ENCODE data around the gene HOXA7.

Gene HOXA7

DNA sequence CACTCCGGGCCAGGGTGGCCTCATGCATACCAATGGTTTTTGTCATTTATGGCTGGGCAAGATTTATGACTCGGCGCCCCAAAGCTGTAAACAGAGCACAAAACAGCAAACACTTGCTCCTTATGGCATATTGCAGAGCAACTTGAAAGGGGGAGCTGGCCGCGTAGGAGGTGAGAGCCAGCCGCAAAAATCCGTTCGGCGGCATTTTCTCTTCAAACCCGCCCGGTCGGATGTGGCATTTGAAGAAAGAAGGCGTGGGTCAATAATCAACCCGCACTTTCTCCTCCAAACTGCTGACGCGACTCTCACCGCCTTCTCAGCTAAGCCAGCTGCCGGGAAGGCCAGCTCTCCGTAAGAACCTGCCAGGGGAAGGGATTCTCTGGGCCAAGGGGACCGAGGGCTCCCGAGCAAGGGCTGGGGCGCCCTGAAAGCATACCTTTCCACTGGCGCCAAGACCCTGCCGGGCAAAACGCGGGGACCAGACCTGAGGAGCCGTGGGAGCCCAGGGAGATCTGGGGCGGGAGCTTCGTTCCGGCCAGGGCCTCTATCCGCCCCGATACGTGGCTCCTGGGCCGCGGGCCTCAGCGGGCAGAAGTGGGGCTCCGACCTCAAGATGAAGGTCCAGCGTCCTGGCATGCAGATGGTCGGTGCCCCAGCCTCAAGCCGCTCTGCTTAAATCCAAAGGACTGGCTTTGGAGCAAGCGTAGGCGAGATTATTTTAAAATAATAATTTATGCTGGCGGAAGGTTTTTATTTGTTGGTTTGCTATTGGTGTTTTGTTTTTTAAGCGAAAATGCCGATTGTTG, 41.1 kb downstream of the HOXA7 start (continued):
- TF ChIP-seq, protein P1, sequence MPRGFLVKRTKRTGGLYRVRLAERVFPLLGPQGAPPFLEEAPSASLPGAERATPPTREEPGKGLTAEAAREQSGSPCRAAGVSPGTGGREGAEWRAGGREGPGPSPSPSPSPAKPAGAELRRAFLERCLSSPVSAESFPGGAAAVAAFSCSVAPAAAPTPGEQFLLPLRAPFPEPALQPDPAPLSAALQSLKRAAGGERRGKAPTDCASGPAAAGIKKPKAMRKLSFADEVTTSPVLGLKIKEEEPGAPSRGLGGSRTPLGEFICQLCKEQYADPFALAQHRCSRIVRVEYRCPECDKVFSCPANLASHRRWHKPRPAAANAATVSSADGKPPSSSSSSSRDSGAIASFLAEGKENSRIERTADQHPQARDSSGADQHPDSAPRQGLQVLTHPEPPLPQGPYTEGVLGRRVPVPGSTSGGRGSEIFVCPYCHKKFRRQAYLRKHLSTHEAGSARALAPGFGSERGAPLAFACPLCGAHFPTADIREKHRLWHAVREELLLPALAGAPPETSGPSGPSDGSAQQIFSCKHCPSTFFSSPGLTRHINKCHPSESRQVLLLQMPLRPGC (tag by site-specific recombination; IDR thresholded peaks at IDR 0.05): peak; percentile 89
- TF ChIP-seq, protein P2, sequence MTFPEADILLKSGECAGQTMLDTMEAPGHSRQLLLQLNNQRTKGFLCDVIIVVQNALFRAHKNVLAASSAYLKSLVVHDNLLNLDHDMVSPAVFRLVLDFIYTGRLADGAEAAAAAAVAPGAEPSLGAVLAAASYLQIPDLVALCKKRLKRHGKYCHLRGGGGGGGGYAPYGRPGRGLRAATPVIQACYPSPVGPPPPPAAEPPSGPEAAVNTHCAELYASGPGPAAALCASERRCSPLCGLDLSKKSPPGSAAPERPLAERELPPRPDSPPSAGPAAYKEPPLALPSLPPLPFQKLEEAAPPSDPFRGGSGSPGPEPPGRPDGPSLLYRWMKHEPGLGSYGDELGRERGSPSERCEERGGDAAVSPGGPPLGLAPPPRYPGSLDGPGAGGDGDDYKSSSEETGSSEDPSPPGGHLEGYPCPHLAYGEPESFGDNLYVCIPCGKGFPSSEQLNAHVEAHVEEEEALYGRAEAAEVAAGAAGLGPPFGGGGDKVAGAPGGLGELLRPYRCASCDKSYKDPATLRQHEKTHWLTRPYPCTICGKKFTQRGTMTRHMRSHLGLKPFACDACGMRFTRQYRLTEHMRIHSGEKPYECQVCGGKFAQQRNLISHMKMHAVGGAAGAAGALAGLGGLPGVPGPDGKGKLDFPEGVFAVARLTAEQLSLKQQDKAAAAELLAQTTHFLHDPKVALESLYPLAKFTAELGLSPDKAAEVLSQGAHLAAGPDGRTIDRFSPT (tag by site-specific recombination; IDR thresholded peaks at IDR 0.05): 0 out of 2 replicates have a peak, but pooled peaks have one; percentile 33
- peak; percentile 42; the same call in 1 of the 2 replicates for TF ChIP-seq ZBTB17 (tag by site-specific recombination; IDR thresholded peaks at IDR 0.05)
- TF ChIP-seq ZNF843 (tag by site-specific recombination; IDR thresholded peaks at IDR 0.05): peak; percentile 96
- TF ChIP-seq ZNF302 (tag by site-specific recombination; IDR thresholded peaks at IDR 0.05; ENCODE audit: low read depth): no peak
- TF ChIP-seq, protein P3, sequence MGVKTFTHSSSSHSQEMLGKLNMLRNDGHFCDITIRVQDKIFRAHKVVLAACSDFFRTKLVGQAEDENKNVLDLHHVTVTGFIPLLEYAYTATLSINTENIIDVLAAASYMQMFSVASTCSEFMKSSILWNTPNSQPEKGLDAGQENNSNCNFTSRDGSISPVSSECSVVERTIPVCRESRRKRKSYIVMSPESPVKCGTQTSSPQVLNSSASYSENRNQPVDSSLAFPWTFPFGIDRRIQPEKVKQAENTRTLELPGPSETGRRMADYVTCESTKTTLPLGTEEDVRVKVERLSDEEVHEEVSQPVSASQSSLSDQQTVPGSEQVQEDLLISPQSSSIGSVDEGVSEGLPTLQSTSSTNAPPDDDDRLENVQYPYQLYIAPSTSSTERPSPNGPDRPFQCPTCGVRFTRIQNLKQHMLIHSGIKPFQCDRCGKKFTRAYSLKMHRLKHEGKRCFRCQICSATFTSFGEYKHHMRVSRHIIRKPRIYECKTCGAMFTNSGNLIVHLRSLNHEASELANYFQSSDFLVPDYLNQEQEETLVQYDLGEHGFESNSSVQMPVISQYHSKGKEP (tag by site-specific recombination; IDR thresholded peaks at IDR 0.05): peak; percentile 75; the same call in 1 of the 2 replicates
- TF ChIP-seq ZBTB20 (tag by site-specific recombination; IDR thresholded peaks at IDR 0.05): peak; percentile 19; the same call in 1 of the 2 replicates
- TF ChIP-seq ZNF335 (tag by site-specific recombination; conservative IDR thresholded peaks at IDR 0.05): 0 out of 2 replicates have a peak, but pooled peaks have one; percentile 5
- TF ChIP-seq TCF7L2 (IDR thresholded peaks at IDR 0.05; ENCODE audit: borderline replicate concordance, low read depth, low read length): peak; percentile 93
- no peak for TF ChIP-seq ZNF140 (tag by site-specific recombination; IDR thresholded peaks at IDR 0.05)
- TF ChIP-seq ZSCAN23 (tag by site-specific recombination; IDR thresholded peaks at IDR 0.05): 0 out of 2 replicates have a peak, but pooled peaks have one; percentile 31
- TF ChIP-seq ZFP37 (tag by site-specific recombination; IDR thresholded peaks at IDR 0.05): peak; percentile 96
- TF ChIP-seq, protein P4, sequence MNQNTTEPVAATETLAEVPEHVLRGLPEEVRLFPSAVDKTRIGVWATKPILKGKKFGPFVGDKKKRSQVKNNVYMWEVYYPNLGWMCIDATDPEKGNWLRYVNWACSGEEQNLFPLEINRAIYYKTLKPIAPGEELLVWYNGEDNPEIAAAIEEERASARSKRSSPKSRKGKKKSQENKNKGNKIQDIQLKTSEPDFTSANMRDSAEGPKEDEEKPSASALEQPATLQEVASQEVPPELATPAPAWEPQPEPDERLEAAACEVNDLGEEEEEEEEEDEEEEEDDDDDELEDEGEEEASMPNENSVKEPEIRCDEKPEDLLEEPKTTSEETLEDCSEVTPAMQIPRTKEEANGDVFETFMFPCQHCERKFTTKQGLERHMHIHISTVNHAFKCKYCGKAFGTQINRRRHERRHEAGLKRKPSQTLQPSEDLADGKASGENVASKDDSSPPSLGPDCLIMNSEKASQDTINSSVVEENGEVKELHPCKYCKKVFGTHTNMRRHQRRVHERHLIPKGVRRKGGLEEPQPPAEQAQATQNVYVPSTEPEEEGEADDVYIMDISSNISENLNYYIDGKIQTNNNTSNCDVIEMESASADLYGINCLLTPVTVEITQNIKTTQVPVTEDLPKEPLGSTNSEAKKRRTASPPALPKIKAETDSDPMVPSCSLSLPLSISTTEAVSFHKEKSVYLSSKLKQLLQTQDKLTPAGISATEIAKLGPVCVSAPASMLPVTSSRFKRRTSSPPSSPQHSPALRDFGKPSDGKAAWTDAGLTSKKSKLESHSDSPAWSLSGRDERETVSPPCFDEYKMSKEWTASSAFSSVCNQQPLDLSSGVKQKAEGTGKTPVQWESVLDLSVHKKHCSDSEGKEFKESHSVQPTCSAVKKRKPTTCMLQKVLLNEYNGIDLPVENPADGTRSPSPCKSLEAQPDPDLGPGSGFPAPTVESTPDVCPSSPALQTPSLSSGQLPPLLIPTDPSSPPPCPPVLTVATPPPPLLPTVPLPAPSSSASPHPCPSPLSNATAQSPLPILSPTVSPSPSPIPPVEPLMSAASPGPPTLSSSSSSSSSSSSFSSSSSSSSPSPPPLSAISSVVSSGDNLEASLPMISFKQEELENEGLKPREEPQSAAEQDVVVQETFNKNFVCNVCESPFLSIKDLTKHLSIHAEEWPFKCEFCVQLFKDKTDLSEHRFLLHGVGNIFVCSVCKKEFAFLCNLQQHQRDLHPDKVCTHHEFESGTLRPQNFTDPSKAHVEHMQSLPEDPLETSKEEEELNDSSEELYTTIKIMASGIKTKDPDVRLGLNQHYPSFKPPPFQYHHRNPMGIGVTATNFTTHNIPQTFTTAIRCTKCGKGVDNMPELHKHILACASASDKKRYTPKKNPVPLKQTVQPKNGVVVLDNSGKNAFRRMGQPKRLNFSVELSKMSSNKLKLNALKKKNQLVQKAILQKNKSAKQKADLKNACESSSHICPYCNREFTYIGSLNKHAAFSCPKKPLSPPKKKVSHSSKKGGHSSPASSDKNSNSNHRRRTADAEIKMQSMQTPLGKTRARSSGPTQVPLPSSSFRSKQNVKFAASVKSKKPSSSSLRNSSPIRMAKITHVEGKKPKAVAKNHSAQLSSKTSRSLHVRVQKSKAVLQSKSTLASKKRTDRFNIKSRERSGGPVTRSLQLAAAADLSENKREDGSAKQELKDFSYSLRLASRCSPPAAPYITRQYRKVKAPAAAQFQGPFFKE (tag by site-specific recombination; IDR thresholded peaks at IDR 0.05; ENCODE audit: borderline replicate concordance): no peak
- TF ChIP-seq, protein P5, sequence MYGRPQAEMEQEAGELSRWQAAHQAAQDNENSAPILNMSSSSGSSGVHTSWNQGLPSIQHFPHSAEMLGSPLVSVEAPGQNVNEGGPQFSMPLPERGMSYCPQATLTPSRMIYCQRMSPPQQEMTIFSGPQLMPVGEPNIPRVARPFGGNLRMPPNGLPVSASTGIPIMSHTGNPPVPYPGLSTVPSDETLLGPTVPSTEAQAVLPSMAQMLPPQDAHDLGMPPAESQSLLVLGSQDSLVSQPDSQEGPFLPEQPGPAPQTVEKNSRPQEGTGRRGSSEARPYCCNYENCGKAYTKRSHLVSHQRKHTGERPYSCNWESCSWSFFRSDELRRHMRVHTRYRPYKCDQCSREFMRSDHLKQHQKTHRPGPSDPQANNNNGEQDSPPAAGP (tag by site-specific recombination; IDR thresholded peaks at IDR 0.05): peak; percentile 74; the same call in 1 of the 2 replicates
- TF ChIP-seq ZNF777 (tag by site-specific recombination; IDR thresholded peaks at IDR 0.05; ENCODE audit: borderline replicate concordance): no peak
- peak; percentile 72 for TF ChIP-seq ZNF2 (tag by site-specific recombination; IDR thresholded peaks at IDR 0.05)
- peak; percentile 79 for TF ChIP-seq GFI1B (tag by site-specific recombination; IDR thresholded peaks at IDR 0.05)
- TF ChIP-seq ZNF433 (tag by site-specific recombination; IDR thresholded peaks at IDR 0.05; ENCODE audit: low read depth): no peak
- TF ChIP-seq ZNF24 (tag by site-specific recombination; IDR thresholded peaks at IDR 0.05): peak; percentile 68; the same call in 1 of the 2 replicates
- no peak for TF ChIP-seq ZNF658 (tag by site-specific recombination; IDR thresholded peaks at IDR 0.05)
- TF ChIP-seq ZNF239 (tag by site-specific recombination; IDR thresholded peaks at IDR 0.05): no peak
- no peak for TF ChIP-seq ZFP69B (tag by site-specific recombination; IDR thresholded peaks at IDR 0.05)
- peak; percentile 33; the same call in 1 of the 2 replicates for TF ChIP-seq ZIC2 (tag by site-specific recombination; IDR thresholded peaks at IDR 0.05)
- TF ChIP-seq, protein P6, sequence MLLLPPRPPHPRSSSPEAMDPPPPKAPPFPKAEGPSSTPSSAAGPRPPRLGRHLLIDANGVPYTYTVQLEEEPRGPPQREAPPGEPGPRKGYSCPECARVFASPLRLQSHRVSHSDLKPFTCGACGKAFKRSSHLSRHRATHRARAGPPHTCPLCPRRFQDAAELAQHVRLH (tag by site-specific recombination; IDR thresholded peaks at IDR 0.05): peak; percentile 72; the same call in 1 of the 2 replicates
- TF ChIP-seq ZNF394 (tag by site-specific recombination; IDR thresholded peaks at IDR 0.05; ENCODE audit: borderline replicate concordance): peak; percentile 74
